ENCODE data around the gene SERPINB12.

Gene SERPINB12

GRCh38 chr18:63545000-63545399 is 2.8 kb downstream of the SERPINB12 start:
- Histone ChIP-seq H3K4me3 (no peak overlapping the region), H3K27ac (no peak overlapping the region)

DNA sequence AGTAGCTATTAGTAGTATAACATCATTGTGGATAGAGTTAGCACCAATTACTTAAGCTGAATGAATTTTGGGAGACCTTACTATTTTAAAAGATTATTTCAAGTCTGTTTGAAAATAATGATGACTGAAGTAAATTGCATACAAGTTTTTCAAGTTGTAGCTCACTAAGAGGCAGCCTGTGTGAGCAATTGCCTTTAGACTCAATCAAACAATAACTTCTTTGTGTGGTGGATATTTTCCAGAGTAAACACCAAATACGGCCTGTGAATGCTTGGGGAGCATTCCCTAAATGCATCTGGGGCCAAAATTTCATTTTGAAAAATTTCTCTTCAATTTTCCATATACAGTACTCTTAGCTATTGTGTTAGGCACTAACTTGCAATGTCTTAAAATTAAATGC is 7.9 kb downstream of the SERPINB12 start:
- no peak overlapping the region for H3K4me3 ChIP-seq
- peak overlapping the region in 7 of 21 experiments; percentile 10 to 68 (median 53) for H3K27ac ChIP-seq

DNA sequence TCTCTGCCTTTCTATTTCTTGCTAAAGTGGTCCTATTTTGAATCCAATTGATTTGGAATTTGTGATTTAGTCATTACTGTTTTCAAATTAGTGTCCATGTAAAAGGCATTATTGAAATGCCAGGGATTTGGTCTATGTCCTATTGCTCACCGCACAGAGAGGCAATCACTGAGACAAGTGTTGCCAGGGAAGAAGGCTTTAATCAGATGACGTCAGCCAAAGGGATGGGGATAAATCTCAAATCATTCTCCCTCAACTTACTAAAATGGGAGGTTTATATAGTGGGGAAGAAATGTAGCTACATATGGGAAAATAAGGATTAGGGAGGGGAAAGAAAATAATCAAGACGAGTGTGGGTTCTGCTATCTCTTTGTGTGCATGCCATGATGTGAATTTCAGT is 9.6 kb downstream of the SERPINB12 start:
- Histone ChIP-seq H3K4me3 (no peak overlapping the region), H3K27ac (peak overlapping the region in 2 of 21 experiments; percentile 42 to 75)

- H3K4me3 ChIP-seq = no peak overlapping the region
- H3K27ac ChIP-seq = peak overlapping the region in 12 of 21 experiments; percentile 5 to 75 (median 34)
Measured at GRCh38 chr18:63552581-63552980, 10.4 kb downstream of the SERPINB12 start.

- no peak overlapping the region for H3K4me3 ChIP-seq
- H3K27ac ChIP-seq = peak overlapping the region in 15 of 21 experiments; percentile 6 to 75 (median 39)
Measured at GRCh38 chr18:63553081-63553480, 10.9 kb downstream of the SERPINB12 start.

GRCh38 chr18:63559567-63560491 is 17.7 kb downstream of the SERPINB12 start:
- Histone ChIP-seq H3K27ac (peak overlapping the region in 1 of 21 experiments; percentile 50), H3K4me3 (no peak overlapping the region)

- no peak overlapping the region for H3K4me3 ChIP-seq
- H3K27ac ChIP-seq = no peak overlapping the region
Measured at GRCh38 chr18:63562284-63562683, 20.1 kb downstream of the SERPINB12 start.

- no peak overlapping the region for H3K27ac ChIP-seq
- H3K4me3 ChIP-seq = no peak overlapping the region
Measured at GRCh38 chr18:63564021-63564420, 21.9 kb downstream of the SERPINB12 start.

GRCh38 chr18:63564561-63564960 is 22.4 kb downstream of the SERPINB12 start:
- Histone ChIP-seq H3K4me3 (no peak overlapping the region), H3K27ac (no peak overlapping the region)

- Histone ChIP-seq H3K27ac (no peak overlapping the region), H3K4me3 (no peak overlapping the region)
Measured at GRCh38 chr18:63567276-63567675, 25.1 kb downstream of the SERPINB12 start.

DNA sequence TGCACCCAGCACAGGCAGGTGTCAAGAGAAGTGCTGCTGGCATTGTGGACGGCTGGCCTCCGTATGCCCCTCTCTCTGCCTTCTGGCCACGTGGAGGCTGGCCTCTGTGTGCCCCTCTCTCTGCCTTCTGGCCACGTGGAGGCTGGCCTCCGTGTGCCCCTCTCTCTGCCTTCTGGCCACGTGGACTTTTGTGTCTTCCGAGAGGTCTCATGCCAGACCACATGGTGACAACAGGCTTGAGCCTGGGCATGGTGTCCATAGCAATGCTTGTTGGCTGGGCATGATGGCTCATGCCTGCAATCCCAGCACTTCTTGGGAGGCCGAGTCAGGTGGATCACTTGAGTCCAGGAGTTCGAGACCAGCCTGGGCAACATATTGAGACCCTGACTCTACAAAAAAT is 25.7 kb downstream of the SERPINB12 start:
- Histone ChIP-seq H3K27ac (no peak overlapping the region), H3K4me3 (no peak overlapping the region)

GRCh38 chr18:63570721-63571120 is 28.6 kb downstream of the SERPINB12 start:
- Histone ChIP-seq H3K4me3 (no peak overlapping the region), H3K27ac (peak overlapping the region in 3 of 21 experiments; percentile 34 to 49 (median 41))

DNA sequence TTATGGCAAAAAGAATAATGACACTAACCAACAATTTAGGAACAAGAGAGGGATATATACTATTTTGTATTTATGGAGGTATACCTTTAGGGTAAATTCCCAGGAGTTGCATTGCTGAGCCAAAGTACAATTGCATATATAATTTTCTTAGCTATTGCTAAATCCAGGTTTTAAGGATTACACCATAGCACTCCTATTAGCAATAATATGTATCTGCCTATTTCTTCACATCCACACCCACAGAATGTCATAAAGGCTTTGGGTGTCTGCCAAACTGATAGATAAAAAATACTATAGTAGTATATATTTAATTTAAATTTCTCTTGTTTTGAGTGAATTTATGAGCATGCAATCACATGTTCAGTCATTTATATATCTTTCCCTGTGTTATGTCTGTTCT is 33.5 kb downstream of the SERPINB12 start:
- Histone ChIP-seq H3K4me3 (no peak overlapping the region), H3K27ac (peak overlapping the region in 1 of 21 experiments; percentile 50)

- H3K27ac ChIP-seq = no peak overlapping the region
- no peak overlapping the region for H3K4me3 ChIP-seq
Measured at GRCh38 chr18:63578357-63578958, 36.3 kb downstream of the SERPINB12 start.

DNA sequence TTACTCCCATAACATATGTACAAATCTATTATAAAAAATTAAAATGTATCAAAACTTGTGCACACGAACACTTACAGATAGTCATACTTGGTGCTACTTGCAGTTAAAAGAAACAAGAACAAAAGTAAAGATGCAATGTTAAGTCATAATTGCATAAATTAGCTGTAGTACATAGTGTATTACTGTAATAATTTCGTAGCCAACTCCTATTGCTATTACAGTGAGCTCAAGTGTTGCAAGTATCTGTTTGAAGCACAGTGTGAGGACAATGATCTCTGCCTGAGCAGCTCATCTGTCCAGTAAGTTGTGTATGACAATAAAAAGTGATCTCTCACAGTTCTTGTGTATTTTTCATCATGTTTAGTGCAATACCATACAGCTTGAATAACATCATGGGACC is 37.4 kb downstream of the SERPINB12 start:
- H3K27ac ChIP-seq = no peak overlapping the region
- H3K4me3 ChIP-seq = no peak overlapping the region

DNA sequence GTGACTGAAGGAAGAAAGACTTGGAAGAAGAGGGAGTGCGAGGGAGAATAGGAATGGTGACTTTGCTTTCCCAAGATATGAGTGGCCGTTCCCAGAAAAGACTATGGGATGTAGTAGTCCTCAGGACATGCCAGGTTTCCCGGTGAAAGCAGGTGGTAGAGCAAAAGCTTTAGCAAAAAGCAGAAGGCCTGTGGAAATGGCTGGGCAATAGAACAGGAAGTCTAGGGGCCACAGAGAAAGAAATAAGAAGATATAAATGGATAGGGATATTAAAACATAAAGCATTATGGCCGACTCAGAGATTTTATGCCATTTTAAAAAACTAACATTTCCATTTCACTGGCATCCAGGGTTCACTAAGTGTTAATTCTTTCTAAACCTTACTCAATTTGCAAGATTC is 43.8 kb downstream of the SERPINB12 start:
- H3K4me3 ChIP-seq = no peak overlapping the region
- peak overlapping the region in 11 of 21 experiments; percentile 5 to 68 (median 41) for H3K27ac ChIP-seq

- peak overlapping the region in 14 of 21 experiments; percentile 5 to 58 (median 39) for H3K27ac ChIP-seq
Measured at GRCh38 chr18:63586431-63586830, 44.3 kb downstream of the SERPINB12 start.

DNA sequence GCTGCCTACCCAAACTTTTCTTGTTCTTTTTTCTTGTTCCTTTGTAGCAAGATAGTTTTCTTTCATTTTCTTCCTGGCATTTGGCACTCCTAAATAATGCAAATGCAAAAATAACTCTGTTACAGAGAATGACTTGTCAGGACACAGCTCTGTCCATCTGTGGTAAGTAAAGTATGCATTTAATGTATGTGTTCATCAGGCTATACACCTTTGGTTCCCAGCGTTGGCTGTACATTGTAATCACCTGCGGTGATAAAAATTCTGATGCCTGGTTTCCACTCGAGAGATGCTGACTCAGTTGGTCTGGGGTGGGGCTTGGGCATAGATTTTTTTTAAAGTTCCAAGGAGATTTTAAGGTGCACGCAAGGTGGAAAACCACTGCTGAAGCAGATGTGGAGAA is 44.8 kb downstream of the SERPINB12 start, which contains the start of gene SERPINB13:
Gene SERPINB13 (plus strand): TSS at position 378 of the 400 bp plus-strand sequence. CDS start 1,325 bp downstream, outside the sequence.
- Histone ChIP-seq H3K4me3 (peak within 1 kb of the TSS; percentile 1 to 21 (median 15)), H3K27ac (peak within 1 kb of the TSS in 16 of 21 experiments; percentile 5 to 68 (median 44))

More at GRCh38 chr18:63586431-63586830, 44.3 kb downstream of the SERPINB12 start:
- peak overlapping the region in 1 of 7 experiments; percentile 10 for H3K4me3 ChIP-seq

- Histone ChIP-seq H3K4me3 (peak overlapping the region in 1 of 7 experiments; percentile 19), H3K27ac (no peak overlapping the region)
Measured at GRCh38 chr18:63588909-63589308, 46.7 kb downstream of the SERPINB12 start.

DNA sequence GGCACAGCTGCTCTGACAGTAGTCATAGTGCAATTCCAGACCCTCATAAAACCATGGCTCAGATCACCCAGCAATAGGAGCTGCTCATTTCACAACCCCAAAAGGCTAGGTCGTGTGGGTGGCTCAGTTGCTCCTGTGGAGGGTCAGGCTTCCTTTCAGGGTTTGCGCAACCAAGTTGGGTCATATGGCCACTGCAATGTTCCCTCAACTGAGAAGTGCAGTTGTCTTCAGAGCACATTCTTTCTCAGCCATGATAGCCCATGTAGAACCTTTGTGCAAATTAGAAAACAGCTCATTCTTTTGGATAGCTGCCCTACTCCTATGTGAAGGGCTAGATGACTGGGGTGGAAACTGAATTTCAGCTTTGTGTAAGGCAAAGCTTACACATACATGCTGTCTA is 48.2 kb downstream of the SERPINB12 start:
- Histone ChIP-seq H3K4me3 (no peak overlapping the region), H3K27ac (no peak overlapping the region)

All from skin epidermis (tissue), 12 donors.